ENCODE data around the gene FCER1A.
A peak's percentile ranks its signal among the peaks of the same experiment; 100 is the strongest.

FCER1A gene

DNA sequence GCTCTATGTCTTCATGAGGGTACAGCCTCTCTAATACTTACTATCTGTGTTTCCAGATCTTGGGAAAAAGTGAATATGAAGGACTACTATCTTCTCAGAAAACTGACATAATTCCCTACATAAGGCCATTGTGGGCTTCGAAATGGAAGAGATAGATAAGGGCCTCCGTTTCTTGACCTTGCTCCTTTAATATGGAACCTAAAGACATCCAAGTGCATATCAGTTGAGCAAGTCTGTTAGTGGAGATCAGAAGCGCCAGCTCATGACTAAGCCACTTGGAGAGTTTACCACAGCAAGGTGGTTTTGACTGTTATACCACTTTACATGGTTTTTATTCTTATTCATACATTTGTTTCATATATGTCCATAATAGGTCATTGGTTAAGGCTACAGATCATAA, 35.3 kb upstream of the FCER1A start:
- no peak overlapping the region for H3K4me3 ChIP-seq (ENCODE audit: low read depth in 1 of 2, low read length in 2 of 2)
- no peak overlapping the region for H3K9ac ChIP-seq (ENCODE audit: low read depth, low read length)
- H3K4me1 ChIP-seq (ENCODE audit: insufficient read depth, low read length): peaks cover 8% of the 10 kb centered on the region
- no peak overlapping the region for H3K27ac ChIP-seq (ENCODE audit: low read length)
- H3K27me3 ChIP-seq (ENCODE audit: insufficient read depth, low read length, poor library complexity): peaks cover 7% of the 10 kb centered on the region
- no peaks in the 10 kb centered on the region for H4K20me1 ChIP-seq (ENCODE audit: insufficient read depth, low read length)
- ATAC-seq (ENCODE audit: insufficient read depth, low read depth): peak; percentile 78
- no peaks in the 10 kb centered on the region for H3K36me3 ChIP-seq (ENCODE audit: insufficient read depth, low read length)
- H3K4me2 ChIP-seq (ENCODE audit: insufficient read depth, low read length): no peak overlapping the region
- no peak overlapping the region; the same call in 1 of the 2 replicates for H2AFZ ChIP-seq (ENCODE audit: low read depth, low read length)
- TF ChIP-seq EZH2 (IDR thresholded peaks at IDR 0.05; ENCODE audit: borderline replicate concordance, low read depth, low read length, severe bottlenecking) (no peak), CTCF (IDR thresholded peaks at IDR 0.05; ENCODE audit: borderline replicate concordance, extremely low read depth, low read length, poor library complexity, severe bottlenecking) (no peak)
- no peaks in the 10 kb centered on the region for H3K9me3 ChIP-seq (ENCODE audit: insufficient read depth, low read length, severe bottlenecking)
- no peaks in the 10 kb centered on the region for H3K79me2 ChIP-seq (ENCODE audit: insufficient read depth, low read length)
- peak; percentile 24 for DNase-seq

- no peak overlapping the region for H3K27ac ChIP-seq (ENCODE audit: low read length)
- no peak for DNase-seq
- no peak overlapping the region for H3K4me3 ChIP-seq (ENCODE audit: low read depth in 1 of 2, low read length in 2 of 2)
- TF ChIP-seq CTCF (IDR thresholded peaks at IDR 0.05; ENCODE audit: borderline replicate concordance, extremely low read depth, low read length, poor library complexity, severe bottlenecking): no peak
- no peak for TF ChIP-seq EZH2 (IDR thresholded peaks at IDR 0.05; ENCODE audit: borderline replicate concordance, low read depth, low read length, severe bottlenecking)
- H3K4me1 ChIP-seq (ENCODE audit: insufficient read depth, low read length): no peaks in the 10 kb centered on the region
- no peaks in the 10 kb centered on the region for H4K20me1 ChIP-seq (ENCODE audit: insufficient read depth, low read length)
- no peak overlapping the region for H2AFZ ChIP-seq (ENCODE audit: low read depth, low read length)
- no peak overlapping the region for H3K4me2 ChIP-seq (ENCODE audit: insufficient read depth, low read length)
- no peak for ATAC-seq (ENCODE audit: insufficient read depth, low read depth)
- no peaks in the 10 kb centered on the region for H3K9me3 ChIP-seq (ENCODE audit: insufficient read depth, low read length, severe bottlenecking)
- H3K36me3 ChIP-seq (ENCODE audit: insufficient read depth, low read length): no peaks in the 10 kb centered on the region
- no peaks in the 10 kb centered on the region for H3K79me2 ChIP-seq (ENCODE audit: insufficient read depth, low read length)
- H3K9ac ChIP-seq (ENCODE audit: low read depth, low read length): no peak overlapping the region
- peaks cover 4% of the 10 kb centered on the region for H3K27me3 ChIP-seq (ENCODE audit: insufficient read depth, low read length, poor library complexity)
These were observed 27.5 kb upstream of the FCER1A start for GRCh38 chr1:159274631-159275030.

GRCh38 chr1:159275891-159276290, 26.2 kb upstream of the FCER1A start:
- no peak overlapping the region for H3K4me3 ChIP-seq (ENCODE audit: low read depth in 1 of 2, low read length in 2 of 2)
- H2AFZ ChIP-seq (ENCODE audit: low read depth, low read length): no peak overlapping the region
- H4K20me1 ChIP-seq (ENCODE audit: insufficient read depth, low read length): no peaks in the 10 kb centered on the region
- H3K4me1 ChIP-seq (ENCODE audit: insufficient read depth, low read length): no peaks in the 10 kb centered on the region
- ATAC-seq (ENCODE audit: insufficient read depth, low read depth) (no peak), DNase-seq (no peak)
- no peak overlapping the region for H3K4me2 ChIP-seq (ENCODE audit: insufficient read depth, low read length)
- H3K27me3 ChIP-seq (ENCODE audit: insufficient read depth, low read length, poor library complexity): peaks cover 7% of the 10 kb centered on the region
- no peaks in the 10 kb centered on the region for H3K79me2 ChIP-seq (ENCODE audit: insufficient read depth, low read length)
- H3K9me3 ChIP-seq (ENCODE audit: insufficient read depth, low read length, severe bottlenecking): no peaks in the 10 kb centered on the region
- no peaks in the 10 kb centered on the region for H3K36me3 ChIP-seq (ENCODE audit: insufficient read depth, low read length)
- TF ChIP-seq CTCF (IDR thresholded peaks at IDR 0.05; ENCODE audit: borderline replicate concordance, extremely low read depth, low read length, poor library complexity, severe bottlenecking) (no peak), EZH2 (IDR thresholded peaks at IDR 0.05; ENCODE audit: borderline replicate concordance, low read depth, low read length, severe bottlenecking) (no peak)
- H3K9ac ChIP-seq (ENCODE audit: low read depth, low read length): no peak overlapping the region
- H3K27ac ChIP-seq (ENCODE audit: low read length): no peak overlapping the region

- H3K79me2 ChIP-seq (ENCODE audit: insufficient read depth, low read length): no peaks in the 10 kb centered on the region
- H3K4me2 ChIP-seq (ENCODE audit: insufficient read depth, low read length): no peak overlapping the region
- no peak overlapping the region for H2AFZ ChIP-seq (ENCODE audit: low read depth, low read length)
- DNase-seq: no peak
- no peak for ATAC-seq (ENCODE audit: insufficient read depth, low read depth)
- no peak overlapping the region for H3K27ac ChIP-seq (ENCODE audit: low read length)
- no peak overlapping the region for H3K4me3 ChIP-seq (ENCODE audit: low read depth in 1 of 2, low read length in 2 of 2)
- no peaks in the 10 kb centered on the region for H3K9me3 ChIP-seq (ENCODE audit: insufficient read depth, low read length, severe bottlenecking)
- H4K20me1 ChIP-seq (ENCODE audit: insufficient read depth, low read length): no peaks in the 10 kb centered on the region
- H3K27me3 ChIP-seq (ENCODE audit: insufficient read depth, low read length, poor library complexity): peaks cover 13% of the 10 kb centered on the region
- TF ChIP-seq CTCF (IDR thresholded peaks at IDR 0.05; ENCODE audit: borderline replicate concordance, extremely low read depth, low read length, poor library complexity, severe bottlenecking): no peak
- TF ChIP-seq EZH2 (IDR thresholded peaks at IDR 0.05; ENCODE audit: borderline replicate concordance, low read depth, low read length, severe bottlenecking): no peak
- H3K4me1 ChIP-seq (ENCODE audit: insufficient read depth, low read length): no peaks in the 10 kb centered on the region
- no peaks in the 10 kb centered on the region for H3K36me3 ChIP-seq (ENCODE audit: insufficient read depth, low read length)
- no peak overlapping the region for H3K9ac ChIP-seq (ENCODE audit: low read depth, low read length)
These were observed 22.4 kb upstream of the FCER1A start for GRCh38 chr1:159279773-159280172.
